ENCODE results near the gene FAM83F. TPM values are rescaled to one million over a fixed set of nuclear protein-coding genes. Genes with fewer than 3 reads are reported as not detected.

FAM83F gene
- total and polyA plus RNA-seq, 10 of the 15 experiments (the other 5 are each of a cell fraction or from before 2014, with no cell fraction given) = 0.01 to 0.05 (median 0.01) TPM; not detected in 7

DNA sequence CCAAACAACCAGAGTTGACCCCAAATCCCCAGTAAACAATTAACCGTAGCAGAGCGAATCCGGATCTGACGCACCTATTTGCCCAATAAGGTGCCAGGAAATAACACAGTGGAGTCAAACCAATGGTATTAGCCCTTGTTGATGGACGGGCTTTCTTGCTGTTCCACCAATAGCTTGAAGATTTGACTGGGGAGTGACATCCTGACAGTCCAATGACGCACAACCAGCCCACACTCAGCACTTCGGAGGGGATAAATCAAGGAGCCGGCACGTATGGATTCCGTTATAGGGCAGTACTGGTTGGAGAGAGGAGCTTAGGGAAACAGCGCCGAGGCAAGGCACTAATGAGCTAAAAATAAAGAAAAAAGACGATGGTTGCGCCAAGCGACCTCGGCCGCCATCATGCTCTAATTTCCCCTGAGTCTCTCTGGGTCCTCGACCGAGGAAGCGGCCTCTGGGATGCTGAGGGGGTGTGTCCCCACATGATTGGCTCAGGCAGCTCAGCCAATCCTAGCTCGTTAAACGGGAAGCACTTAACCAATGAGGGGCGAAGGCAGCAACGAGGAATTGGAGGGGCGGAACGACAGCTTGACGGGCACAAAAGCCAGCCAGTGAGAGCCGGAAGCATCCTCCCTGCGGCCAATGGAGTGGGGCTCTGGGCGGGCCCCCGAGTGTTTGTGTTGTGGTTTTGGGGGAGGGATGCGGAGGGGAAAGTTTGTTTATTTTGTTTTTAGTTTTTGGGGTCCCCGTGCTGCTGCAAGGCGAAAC lies 49.5 kb downstream of the FAM83F start (continued):
- TF ChIP-seq POU2F2 (IDR thresholded peaks at IDR 0.05; ENCODE audit: borderline replicate concordance, low read depth, low read length) (peak; percentile 74; the same call in 2 of the 3 replicates), KDM1A (IDR thresholded peaks at IDR 0.05; ENCODE audit: borderline replicate concordance) (no peak), MXI1 (IDR thresholded peaks at IDR 0.05; ENCODE audit: low read depth, low read length) (peak; percentile 75), SUZ12 (IDR thresholded peaks at IDR 0.05; ENCODE audit: unreplicated experiment) (no peak), BRCA1 (IDR thresholded peaks at IDR 0.05; ENCODE audit: low read depth, low read length) (no peak), TCF12 (IDR thresholded peaks at IDR 0.05; ENCODE audit: low read depth, low read length) (no peak), MTA2 (IDR thresholded peaks at IDR 0.05; ENCODE audit: low read depth) (no peak), RCOR1 (conservative IDR thresholded peaks at IDR 0.05; ENCODE audit: low read depth, low read length) (no peak), SPI1 (IDR thresholded peaks at IDR 0.05; ENCODE audit: borderline replicate concordance, insufficient read depth, low read depth, low read length) (peak; percentile 29; the same call in 1 of the 2 replicates), ZZZ3 (IDR thresholded peaks at IDR 0.05; ENCODE audit: control insufficient read depth, insufficient read length, low read depth) (no peak), STAT1 (conservative IDR thresholded peaks at IDR 0.05) (no peak), YBX1 (IDR thresholded peaks at IDR 0.05) (no peak), STAT3 (IDR thresholded peaks at IDR 0.05; ENCODE audit: low read depth, low read length) (no peak), ZNF24 (IDR thresholded peaks at IDR 0.05) (no peak), NBN (IDR thresholded peaks at IDR 0.05) (0 out of 2 replicates have a peak, but pooled peaks have one; percentile 67), TAF1 (IDR thresholded peaks at IDR 0.05; ENCODE audit: borderline replicate concordance, low read depth, low read length) (peak; percentile 97), CREM (IDR thresholded peaks at IDR 0.05; ENCODE audit: low read depth) (peak; percentile 62)
- TF ChIP-seq, protein P1, sequence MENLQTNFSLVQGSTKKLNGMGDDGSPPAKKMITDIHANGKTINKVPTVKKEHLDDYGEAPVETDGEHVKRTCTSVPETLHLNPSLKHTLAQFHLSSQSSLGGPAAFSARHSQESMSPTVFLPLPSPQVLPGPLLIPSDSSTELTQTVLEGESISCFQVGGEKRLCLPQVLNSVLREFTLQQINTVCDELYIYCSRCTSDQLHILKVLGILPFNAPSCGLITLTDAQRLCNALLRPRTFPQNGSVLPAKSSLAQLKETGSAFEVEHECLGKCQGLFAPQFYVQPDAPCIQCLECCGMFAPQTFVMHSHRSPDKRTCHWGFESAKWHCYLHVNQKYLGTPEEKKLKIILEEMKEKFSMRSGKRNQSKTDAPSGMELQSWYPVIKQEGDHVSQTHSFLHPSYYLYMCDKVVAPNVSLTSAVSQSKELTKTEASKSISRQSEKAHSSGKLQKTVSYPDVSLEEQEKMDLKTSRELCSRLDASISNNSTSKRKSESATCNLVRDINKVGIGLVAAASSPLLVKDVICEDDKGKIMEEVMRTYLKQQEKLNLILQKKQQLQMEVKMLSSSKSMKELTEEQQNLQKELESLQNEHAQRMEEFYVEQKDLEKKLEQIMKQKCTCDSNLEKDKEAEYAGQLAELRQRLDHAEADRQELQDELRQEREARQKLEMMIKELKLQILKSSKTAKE (IDR thresholded peaks at IDR 0.05; ENCODE audit: low read depth, poor library complexity, severe bottlenecking) = peak; percentile 79
- TF ChIP-seq, protein P2, sequence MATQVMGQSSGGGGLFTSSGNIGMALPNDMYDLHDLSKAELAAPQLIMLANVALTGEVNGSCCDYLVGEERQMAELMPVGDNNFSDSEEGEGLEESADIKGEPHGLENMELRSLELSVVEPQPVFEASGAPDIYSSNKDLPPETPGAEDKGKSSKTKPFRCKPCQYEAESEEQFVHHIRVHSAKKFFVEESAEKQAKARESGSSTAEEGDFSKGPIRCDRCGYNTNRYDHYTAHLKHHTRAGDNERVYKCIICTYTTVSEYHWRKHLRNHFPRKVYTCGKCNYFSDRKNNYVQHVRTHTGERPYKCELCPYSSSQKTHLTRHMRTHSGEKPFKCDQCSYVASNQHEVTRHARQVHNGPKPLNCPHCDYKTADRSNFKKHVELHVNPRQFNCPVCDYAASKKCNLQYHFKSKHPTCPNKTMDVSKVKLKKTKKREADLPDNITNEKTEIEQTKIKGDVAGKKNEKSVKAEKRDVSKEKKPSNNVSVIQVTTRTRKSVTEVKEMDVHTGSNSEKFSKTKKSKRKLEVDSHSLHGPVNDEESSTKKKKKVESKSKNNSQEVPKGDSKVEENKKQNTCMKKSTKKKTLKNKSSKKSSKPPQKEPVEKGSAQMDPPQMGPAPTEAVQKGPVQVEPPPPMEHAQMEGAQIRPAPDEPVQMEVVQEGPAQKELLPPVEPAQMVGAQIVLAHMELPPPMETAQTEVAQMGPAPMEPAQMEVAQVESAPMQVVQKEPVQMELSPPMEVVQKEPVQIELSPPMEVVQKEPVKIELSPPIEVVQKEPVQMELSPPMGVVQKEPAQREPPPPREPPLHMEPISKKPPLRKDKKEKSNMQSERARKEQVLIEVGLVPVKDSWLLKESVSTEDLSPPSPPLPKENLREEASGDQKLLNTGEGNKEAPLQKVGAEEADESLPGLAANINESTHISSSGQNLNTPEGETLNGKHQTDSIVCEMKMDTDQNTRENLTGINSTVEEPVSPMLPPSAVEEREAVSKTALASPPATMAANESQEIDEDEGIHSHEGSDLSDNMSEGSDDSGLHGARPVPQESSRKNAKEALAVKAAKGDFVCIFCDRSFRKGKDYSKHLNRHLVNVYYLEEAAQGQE (IDR thresholded peaks at IDR 0.05; ENCODE audit: low read depth, low read length) = no peak
- TF ChIP-seq, protein P3, sequence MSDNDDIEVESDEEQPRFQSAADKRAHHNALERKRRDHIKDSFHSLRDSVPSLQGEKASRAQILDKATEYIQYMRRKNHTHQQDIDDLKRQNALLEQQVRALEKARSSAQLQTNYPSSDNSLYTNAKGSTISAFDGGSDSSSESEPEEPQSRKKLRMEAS (IDR thresholded peaks at IDR 0.05; ENCODE audit: low read depth, low read length) = no peak; the same call in 1 of the 2 replicates
- TF ChIP-seq, protein P4, sequence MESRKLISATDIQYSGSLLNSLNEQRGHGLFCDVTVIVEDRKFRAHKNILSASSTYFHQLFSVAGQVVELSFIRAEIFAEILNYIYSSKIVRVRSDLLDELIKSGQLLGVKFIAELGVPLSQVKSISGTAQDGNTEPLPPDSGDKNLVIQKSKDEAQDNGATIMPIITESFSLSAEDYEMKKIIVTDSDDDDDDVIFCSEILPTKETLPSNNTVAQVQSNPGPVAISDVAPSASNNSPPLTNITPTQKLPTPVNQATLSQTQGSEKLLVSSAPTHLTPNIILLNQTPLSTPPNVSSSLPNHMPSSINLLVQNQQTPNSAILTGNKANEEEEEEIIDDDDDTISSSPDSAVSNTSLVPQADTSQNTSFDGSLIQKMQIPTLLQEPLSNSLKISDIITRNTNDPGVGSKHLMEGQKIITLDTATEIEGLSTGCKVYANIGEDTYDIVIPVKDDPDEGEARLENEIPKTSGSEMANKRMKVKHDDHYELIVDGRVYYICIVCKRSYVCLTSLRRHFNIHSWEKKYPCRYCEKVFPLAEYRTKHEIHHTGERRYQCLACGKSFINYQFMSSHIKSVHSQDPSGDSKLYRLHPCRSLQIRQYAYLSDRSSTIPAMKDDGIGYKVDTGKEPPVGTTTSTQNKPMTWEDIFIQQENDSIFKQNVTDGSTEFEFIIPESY (IDR thresholded peaks at IDR 0.05) = peak; percentile 10; the same call in 1 of the 2 replicates
- TF ChIP-seq, protein P5, sequence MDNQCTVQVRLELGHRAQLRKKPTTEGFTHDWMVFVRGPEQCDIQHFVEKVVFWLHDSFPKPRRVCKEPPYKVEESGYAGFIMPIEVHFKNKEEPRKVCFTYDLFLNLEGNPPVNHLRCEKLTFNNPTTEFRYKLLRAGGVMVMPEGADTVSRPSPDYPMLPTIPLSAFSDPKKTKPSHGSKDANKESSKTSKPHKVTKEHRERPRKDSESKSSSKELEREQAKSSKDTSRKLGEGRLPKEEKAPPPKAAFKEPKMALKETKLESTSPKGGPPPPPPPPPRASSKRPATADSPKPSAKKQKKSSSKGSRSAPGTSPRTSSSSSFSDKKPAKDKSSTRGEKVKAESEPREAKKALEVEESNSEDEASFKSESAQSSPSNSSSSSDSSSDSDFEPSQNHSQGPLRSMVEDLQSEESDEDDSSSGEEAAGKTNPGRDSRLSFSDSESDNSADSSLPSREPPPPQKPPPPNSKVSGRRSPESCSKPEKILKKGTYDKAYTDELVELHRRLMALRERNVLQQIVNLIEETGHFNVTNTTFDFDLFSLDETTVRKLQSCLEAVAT (IDR thresholded peaks at IDR 0.05) = peak; percentile 76

Measured in GM12878 (cell line).